Ovary (tissue), 9 donors: ENCODE results near the gene SCRN2. TPM values are rescaled to one million over a fixed set of nuclear protein-coding genes. Genes with fewer than 3 reads are reported as not detected.

ENCODE experiments used
- DNase-seq, 5 donors: peaks; one replicate each; pipeline ENCODE4 v3.0.0-alpha.2; 2019 to 2020
- H3K27ac ChIP-seq, 2 donors: fragments of 200-600 bp; one replicate each; pipeline versions ENCODE4 v1.5.1 to v1.8.0; 2019 to 2022
- H3K27me3 ChIP-seq: fragments of 200-600 bp; one replicate; pipeline ENCODE4 v1.8.0; 2022
- H3K36me3 ChIP-seq: fragments of 200-600 bp; sonication (generic); one replicate; pipeline ENCODE4 v1.5.1; 2019
- H3K4me1 ChIP-seq: one replicate; pipeline ENCODE4 v1.8.1; 2013; ENCODE audit warnings: mild to moderate bottlenecking, moderate library complexity; ENCODE audit not compliant: insufficient read depth
- H3K4me3 ChIP-seq: fragments of 200-600 bp; sonication (generic); one replicate; pipeline ENCODE4 v1.5.1; 2017
- H3K9me3 ChIP-seq, 2 donors: fragments of 200-600 bp in 1 of 2; sonication (generic) in 1 of 2; one replicate each; pipeline versions ENCODE4 v1.5.1 to v1.8.1; 2013 to 2019; ENCODE audit warnings: mild to moderate bottlenecking in 1 of 2, moderate library complexity in 1 of 2
- CTCF ChIP-seq, 3 donors: fragments of 450-650 bp in 2 of 3; fragments of 200-600 bp in 1 of 3; IDR thresholded peaks; one replicate each; pipeline versions ENCODE4 v1.5.1 to v1.8.0; 2016 to 2022; ENCODE audit warnings: antibody characterized with exemption in 3 of 3, mild to moderate bottlenecking in 1 of 3
- EP300 ChIP-seq: sonication (generic); formaldehyde crosslinking; IDR thresholded peaks from one replicate; pipeline ENCODE4 v1.6.1; 2017; ENCODE audit warnings: antibody characterized with exemption
- POLR2A ChIP-seq: fragments of 450-650 bp; IDR thresholded peaks from one replicate; pipeline ENCODE4 v1.6.1; 2017; ENCODE audit warnings: antibody characterized with exemption, mild to moderate bottlenecking, moderate library complexity
- WGBS, 3 donors: extraction: QIAGEN DNeasy Blood & Tissue Kit in 1 of 3; methylation state at CpG; one replicate each; pipeline versions ENCODE4 v1.1.5 to v1.1.7; 2013 to 2017; 5-methylcytosine and 5-hydroxymethylcytosine counted together
- intact Hi-C, 4 donors: fragments of 100-400 bp; cut with DNase I; formaldehyde crosslinking; loops; one replicate each; pipeline versions ENCODE4 v1.11.0 to v1.15.1; 2022 to 2023
- polyA plus RNA-seq, 2 donors: library from polyadenylated mRNA; stranded (reverse); fragments of 200-250 nt in 1 of 2; fragments of 350-450 nt in 1 of 2; fragmentation: Illumina TruSeq in 1 of 2; extraction: RNeasy Lipid Tissue Mini Kit (QIAGEN cat#74804) in 1 of 2; gene quantifications; one replicate each; pipeline ENCODE4 v1.2.3, GENCODE V29; 2013 to 2014
- total RNA-seq, 7 donors: library from RNA; depleted of rRNA in 2 of 7; stranded (reverse); fragments of >200 nt in 2 of 7; fragmentation: NEBNext Ultra II Directional in 3 of 7; extraction: Animal tissue kit (Norgen Biotek cat#: 25700) in 3 of 7; gene quantifications; one replicate each; pipeline versions ENCODE4 v1.1.0 to v1.2.4, GENCODE V29; 2016 to 2023
- donor health status: DM: no; HTN: no; CAD: no; lungs with moderate emphysema.
- donor health status: DM: no; HTN: no; CAD: no.
- donor health status: Bipolar disorder and iron deficiency.
- donor health status: DM: yes; HTN: yes; CAD: no.
- donor health status: DM: no; HTN: no; CAD: no.
- donor health status: DM: yes; HTN: yes; CAD: no.

The SCRN2 gene
- total and polyA plus RNA-seq, 9 donors, result 5.6 to 45.5 (median 36.8) TPM

- no peaks in the 10 kb centered on the region for H3K27me3 ChIP-seq
- TF ChIP-seq CTCF (IDR thresholded peaks at IDR 0.05) (no peak), POLR2A (no peak), EP300 (no peak)
- no peak overlapping the region for H3K4me3 ChIP-seq
- H3K27ac ChIP-seq, result no peak overlapping the region
- intact Hi-C loops, result loop anchor here in 1 of 4 donors (5.0 to 10.0 kb wide), 2 partner anchors 34 to 107 kb away; partner anchors contain the start of gene PRR15L
- H3K4me1 ChIP-seq, result peaks cover 2% of the 10 kb centered on the region
- WGBS, 3 donors, result 73 to 84% (median 73%) methylated on average over 23 of the region's 23 CpGs
- H3K9me3 ChIP-seq, result no peaks in the 10 kb centered on the region
- H3K36me3 ChIP-seq, result no peaks in the 10 kb centered on the region
- no peak for DNase-seq
Measured at GRCh38 chr17:47848198-47848513, 7.1 kb upstream of the SCRN2 start.

- 47 to 73% (median 55%) methylated on average over 57 to 71 of the region's 71 CpGs for WGBS, 3 donors
- Histone ChIP-seq H3K9me3 (no peaks in the 10 kb centered on the region), H3K36me3 (no peaks in the 10 kb centered on the region), H3K27ac (no peak overlapping the region), H3K27me3 (no peaks in the 10 kb centered on the region), H3K4me1 (peaks cover 2% of the 10 kb centered on the region), H3K4me3 (no peak overlapping the region)
- TF ChIP-seq POLR2A (no peak), EP300 (no peak), CTCF (IDR thresholded peaks at IDR 0.05) (no peak)
- DNase-seq, result no peak
- intact Hi-C loops, result loop anchor here in 2 of 4 donors (2.0 to 10.0 kb wide), 3 partner anchors 35 to 107 kb away; partner anchors contain the start of gene PRR15L (in 1 of the 2)
Measured at GRCh38 chr17:47847341-47848197, 6.5 kb upstream of the SCRN2 start.

GRCh38 chr17:47846716-47847340 is 5.8 kb upstream of the SCRN2 start:
- intact Hi-C loops, result loop anchor here in 2 of 4 donors (2.0 to 10.0 kb wide), 3 partner anchors 35 to 108 kb away; partner anchors contain the start of gene PRR15L (in 1 of the 2)
- no peak overlapping the region for H3K4me3 ChIP-seq
- H3K27ac ChIP-seq, result no peak overlapping the region
- TF ChIP-seq EP300 (no peak), CTCF (IDR thresholded peaks at IDR 0.05) (no peak)
- no peaks in the 10 kb centered on the region for H3K27me3 ChIP-seq
- no peaks in the 10 kb centered on the region for H3K9me3 ChIP-seq
- peaks cover 2% of the 10 kb centered on the region for H3K4me1 ChIP-seq
- H3K36me3 ChIP-seq, result no peaks in the 10 kb centered on the region
- 46 to 64% (median 59%) methylated on average over 31 of the region's 31 CpGs for WGBS, 3 donors
- DNase-seq, result no peak

- no peaks in the 10 kb centered on the region for H3K9me3 ChIP-seq
- no peak for DNase-seq
- H3K27me3 ChIP-seq, result no peaks in the 10 kb centered on the region
- no peak for TF ChIP-seq POLR2A
- no peak for TF ChIP-seq EP300
- TF ChIP-seq CTCF (IDR thresholded peaks at IDR 0.05), result no peak
- no peak overlapping the region for H3K27ac ChIP-seq
- intact Hi-C loops, result loop anchor here in 2 of 4 donors (2.0 to 10.0 kb wide), 3 partner anchors 37 to 109 kb away; partner anchors contain the start of gene PRR15L (in 1 of the 2)
- WGBS, 3 donors, result 77 to 83% (median 79%) methylated on average over 3 of the region's 3 CpGs
- no peaks in the 10 kb centered on the region for H3K36me3 ChIP-seq
- peaks cover 2% of the 10 kb centered on the region for H3K4me1 ChIP-seq
- no peak overlapping the region for H3K4me3 ChIP-seq
Measured at GRCh38 chr17:47845716-47846075, 4.6 kb upstream of the SCRN2 start.
